PFSK-1 (cell line): Measurements from ENCODE around the gene GOLGA2.

ENCODE experiments used
- FOXP2 ChIP-seq: optimal IDR thresholded peaks from 2 replicates; pipeline ENCODE3; 2011; ENCODE audit warnings: borderline replicate concordance, control low read depth, inconsistent platforms; ENCODE audit not compliant: insufficient read depth; ENCODE audit errors: extremely low read length, extremely low read depth
- POLR2AphosphoS5 ChIP-seq: IDR thresholded peaks from 2 replicates; pipeline ENCODE4 v1.6.1; 2012; ENCODE audit warnings: low read depth, mild to moderate bottlenecking, control low read depth, low read length, moderate library complexity
- REST ChIP-seq, 2 experiments: IDR thresholded peaks; 2 replicates each; pipeline versions ENCODE4 v1.6.1 to v1.8.0; 2011 to 2012; ENCODE audit warnings: low read depth in 2 of 2, low read length in 2 of 2, control low read depth in 1 of 2, inconsistent platforms in 1 of 2, mild to moderate bottlenecking in 1 of 2, moderate library complexity in 1 of 2; ENCODE audit not compliant: insufficient read depth in 1 of 2
- SIN3A ChIP-seq: IDR thresholded peaks from 2 replicates; pipeline ENCODE4 v1.6.1; 2012; ENCODE audit warnings: mild to moderate bottlenecking, low read length, moderate library complexity, borderline replicate concordance; ENCODE audit not compliant: insufficient read depth
- TAF1 ChIP-seq: IDR thresholded peaks from 2 replicates; pipeline ENCODE4 v1.6.1; 2012; ENCODE audit warnings: low read length, control low read depth, borderline replicate concordance; ENCODE audit not compliant: insufficient read depth

DNA sequence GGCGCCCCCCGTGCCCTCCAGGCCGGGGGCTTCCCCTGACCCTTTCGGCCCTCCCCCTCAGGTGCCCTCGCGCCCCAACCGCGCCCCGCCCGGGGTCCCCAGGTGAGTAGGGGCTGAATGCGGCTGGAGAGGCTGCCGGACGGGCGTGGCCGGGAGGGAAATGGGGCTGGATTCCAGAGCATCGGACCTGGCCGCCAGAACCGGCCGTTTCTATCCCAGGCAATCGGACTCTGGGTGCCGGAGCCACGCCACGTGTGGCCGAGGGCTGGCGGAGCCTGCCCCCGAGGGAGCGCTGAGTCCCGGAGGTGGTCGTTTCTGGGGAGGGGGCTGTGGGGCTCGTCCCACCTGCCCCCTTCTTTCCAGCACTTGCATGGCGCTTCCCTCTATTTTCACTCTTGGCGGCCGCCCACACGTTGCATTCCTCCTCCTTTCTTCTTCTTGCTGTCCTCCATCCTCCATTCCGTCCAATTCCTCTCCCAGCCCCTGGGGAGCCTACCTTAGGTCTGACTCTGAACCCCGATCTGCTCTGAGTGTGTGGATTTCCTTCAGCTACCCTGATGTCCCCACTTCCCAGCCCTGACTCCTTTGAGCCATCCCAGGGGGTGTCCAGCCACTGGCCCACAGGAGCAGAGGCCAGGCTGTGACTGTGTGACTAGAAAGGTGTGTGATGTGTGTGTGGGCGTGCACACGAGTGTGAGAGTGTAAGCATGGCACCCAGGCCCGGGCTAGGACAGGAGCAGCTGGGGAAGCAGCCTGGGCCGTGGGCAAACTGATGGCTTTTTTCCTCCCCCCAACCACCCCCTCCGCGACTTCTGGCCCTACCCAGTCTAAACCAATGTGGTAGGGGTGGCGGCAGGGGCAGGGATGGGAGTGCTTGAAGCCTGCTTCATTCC lies 24.7 kb downstream of the GOLGA2 start:
- TF ChIP-seq TAF1: no peak
- TF ChIP-seq REST (IDR thresholded peaks at IDR 0.05; ENCODE audit: insufficient read depth in 1 of 2, low read depth in 2 of 2, low read length in 2 of 2): no peak
- TF ChIP-seq SIN3A: no peak
- TF ChIP-seq POLR2AphosphoS5: no peak
- no peak for TF ChIP-seq FOXP2
